ENCODE measurements around the gene ADSS1.

Gene ADSS1

GRCh38 chr14:104791425-104791824, 67.4 kb downstream of the ADSS1 start:
- no peak for DNase-seq

GRCh38 chr14:104792101-104792884, 68.3 kb downstream of the ADSS1 start:
- peak in 4 of 56 donors; percentile 21 to 40 (median 29) for DNase-seq

- DNase-seq: no peak
These were observed 69.1 kb downstream of the ADSS1 start for GRCh38 chr14:104792945-104793702.

- DNase-seq: no peak
These were observed 69.6 kb downstream of the ADSS1 start for GRCh38 chr14:104793703-104793959.

GRCh38 chr14:104794099-104794498, 70.1 kb downstream of the ADSS1 start:
- no peak for DNase-seq

GRCh38 chr14:104794631-104794992, 70.6 kb downstream of the ADSS1 start:
- peak in 1 of 56 donors; percentile 25 for DNase-seq

- DNase-seq: peak in 4 of 56 donors; percentile 22 to 48 (median 25)
These were observed 71.2 kb downstream of the ADSS1 start, which contains the start of gene AKT1 for GRCh38 chr14:104794993-104795780. TSS of gene AKT1 (minus strand) at chr14:104795748. CDS start at chr14:104792643, 3,105 bp downstream.

GRCh38 chr14:104795781-104796686, 72.0 kb downstream of the ADSS1 start:
- DNase-seq: peak in 17 of 56 donors; percentile 9 to 69 (median 34)

- DNase-seq: no peak
These were observed 72.7 kb downstream of the ADSS1 start for GRCh38 chr14:104796687-104797081.

Measured in amygdala (tissue), 56 donors.